Caco-2 (cell line): ENCODE measurements around the gene MAP3K9. TPM values are rescaled to one million over a fixed set of nuclear protein-coding genes. Genes with fewer than 3 reads are reported as not detected.

Experiments used
- BruUV-seq: library from RNA; stranded (reverse); fragments of 400-500 nt; replicated peaks from 2 replicates; lab custom pipeline; 2021; lab: Mats Ljungman, UMichigan
- CTCF ChIA-PET: fragments of 300-600 bp; sonication (Branson Sonifier 250); formaldehyde crosslinking; loops from one replicate; lab custom pipeline; 2022; ENCODE audit warnings: antibody characterized with exemption; lab: Charles Lee
- POLR2A ChIA-PET: fragments of 300-600 bp; sonication (Branson Sonifier 250); formaldehyde crosslinking; loops from one replicate; lab custom pipeline; 2022; ENCODE audit warnings: antibody characterized with exemption; lab: Charles Lee
- DNase-seq, 2 experiments: peaks; one replicate each; pipeline versions ENCODE4 v3.0.0 to v3.0.0-alpha.2; 2020 to 2022
- H3K27me3 ChIP-seq: replicated peaks from 2 replicates; pipeline ENCODE4 v1.6.0; 2011; ENCODE audit warnings: low read length; ENCODE audit not compliant: control insufficient read depth, insufficient read depth
- H3K36me3 ChIP-seq: 2 replicates; pipeline ENCODE4 v1.5.1; 2011; ENCODE audit warnings: low read length; ENCODE audit not compliant: control insufficient read depth, insufficient read depth
- H3K4me1 ChIP-seq: fragments of 250-450 bp; sonication (Bioruptor Pico); 2 replicates; pipeline ENCODE4 v1.5.1; 2020; ENCODE audit warnings: mild to moderate bottlenecking
- H3K4me3 ChIP-seq: 2 replicates; pipeline ENCODE4 v1.5.1; 2011; ENCODE audit warnings: low read depth, mild to moderate bottlenecking, control low read depth, low read length
- H3K9me3 ChIP-seq: fragments of 250-450 bp; sonication (Bioruptor Pico); 2 replicates; pipeline ENCODE4 v1.5.1; 2020; ENCODE audit warnings: mild to moderate bottlenecking, moderate library complexity
- H3K27ac Mint-ChIP-seq: one replicate; pipeline ENCODE4 v1.8.0; 2022; ENCODE audit warnings: mixed read lengths; ENCODE audit not compliant: unreplicated experiment
- H3K27me3 Mint-ChIP-seq: one replicate; pipeline ENCODE4 v1.8.0; 2022; ENCODE audit warnings: mixed read lengths; ENCODE audit not compliant: insufficient read depth, unreplicated experiment
- H3K36me3 Mint-ChIP-seq: one replicate; pipeline ENCODE4 v1.8.0; 2022; ENCODE audit warnings: mild to moderate bottlenecking, mixed read lengths; ENCODE audit not compliant: insufficient read depth, unreplicated experiment
- H3K4me1 Mint-ChIP-seq: one replicate; pipeline ENCODE4 v1.8.0; 2022; ENCODE audit warnings: low read depth, mixed read lengths; ENCODE audit not compliant: unreplicated experiment
- H3K4me3 Mint-ChIP-seq: one replicate; pipeline ENCODE4 v1.8.0; 2022; ENCODE audit warnings: mild to moderate bottlenecking, moderate library complexity, mixed read lengths; ENCODE audit not compliant: unreplicated experiment
- H3K9me3 Mint-ChIP-seq: one replicate; pipeline ENCODE4 v1.8.0; 2022; ENCODE audit warnings: mixed read lengths; ENCODE audit not compliant: unreplicated experiment
- intact Hi-C: fragments of 100-400 bp; cut with micrococcal nuclease; formaldehyde crosslinking; loops from one replicate; pipeline ENCODE4 v1.10.0; 2022; ENCODE audit not compliant: unreplicated experiment
- total RNA-seq: library from RNA; stranded (reverse); gene quantifications from 2 replicates; pipeline ENCODE4 v1.2.3, GENCODE V29; 2022
- TF ChIP-seq, protein P1 (sequence below), 2 experiments: fragments of 200-600 bp in 1 of 2; IDR thresholded peaks; 1 replicate in 1 of 2; 2 replicates in 1 of 2; pipeline versions ENCODE4 v1.5.1 to v1.8.0; 2011 to 2022; ENCODE audit warnings: antibody characterized with exemption in 1 of 2, control low read depth in 1 of 2, inconsistent platforms in 1 of 2, low read depth in 1 of 2, low read length in 1 of 2, mild to moderate bottlenecking in 1 of 2, moderate library complexity in 1 of 2; ENCODE audit not compliant: insufficient read depth in 1 of 2, severe bottlenecking in 1 of 2, unreplicated experiment in 1 of 2

The MAP3K9 gene
- total RNA-seq, 1 experiment from 2014 or later: 19.5 TPM

- Mint-ChIP-seq H3K36me3 (no peaks in the 10 kb centered on the region), H3K27ac (no peak overlapping the region), H3K9me3 (no peaks in the 10 kb centered on the region), H3K27me3 (no peaks in the 10 kb centered on the region), H3K4me1 (peaks cover 6% of the 10 kb centered on the region), H3K4me3 (no peak overlapping the region)
- BruUV-seq: no TSS peak
- TF ChIP-seq, protein P1, sequence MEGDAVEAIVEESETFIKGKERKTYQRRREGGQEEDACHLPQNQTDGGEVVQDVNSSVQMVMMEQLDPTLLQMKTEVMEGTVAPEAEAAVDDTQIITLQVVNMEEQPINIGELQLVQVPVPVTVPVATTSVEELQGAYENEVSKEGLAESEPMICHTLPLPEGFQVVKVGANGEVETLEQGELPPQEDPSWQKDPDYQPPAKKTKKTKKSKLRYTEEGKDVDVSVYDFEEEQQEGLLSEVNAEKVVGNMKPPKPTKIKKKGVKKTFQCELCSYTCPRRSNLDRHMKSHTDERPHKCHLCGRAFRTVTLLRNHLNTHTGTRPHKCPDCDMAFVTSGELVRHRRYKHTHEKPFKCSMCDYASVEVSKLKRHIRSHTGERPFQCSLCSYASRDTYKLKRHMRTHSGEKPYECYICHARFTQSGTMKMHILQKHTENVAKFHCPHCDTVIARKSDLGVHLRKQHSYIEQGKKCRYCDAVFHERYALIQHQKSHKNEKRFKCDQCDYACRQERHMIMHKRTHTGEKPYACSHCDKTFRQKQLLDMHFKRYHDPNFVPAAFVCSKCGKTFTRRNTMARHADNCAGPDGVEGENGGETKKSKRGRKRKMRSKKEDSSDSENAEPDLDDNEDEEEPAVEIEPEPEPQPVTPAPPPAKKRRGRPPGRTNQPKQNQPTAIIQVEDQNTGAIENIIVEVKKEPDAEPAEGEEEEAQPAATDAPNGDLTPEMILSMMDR (IDR thresholded peaks at IDR 0.05; ENCODE audit: insufficient read depth in 1 of 2, low read depth in 1 of 2, low read length in 1 of 2, severe bottlenecking in 1 of 2, unreplicated experiment in 1 of 2): no peak
- Histone ChIP-seq H3K9me3 (no peaks in the 10 kb centered on the region), H3K4me1 (no peaks in the 10 kb centered on the region), H3K36me3 (no peaks in the 10 kb centered on the region), H3K27me3 (no peaks in the 10 kb centered on the region), H3K4me3 (no peak overlapping the region)
- no peak for DNase-seq
- ChIA-PET CTCF (no interaction called here), POLR2A (no interaction called here)
- intact Hi-C loops: no loop called here
These were observed 125.3 kb downstream of the MAP3K9 start for GRCh38 chr14:70683983-70684382.

GRCh38 chr14:70680748-70681147 is 128.6 kb downstream of the MAP3K9 start:
- Mint-ChIP-seq H3K36me3 (no peaks in the 10 kb centered on the region), H3K9me3 (no peaks in the 10 kb centered on the region), H3K4me1 (peaks cover 9% of the 10 kb centered on the region), H3K27ac (no peak overlapping the region), H3K4me3 (no peak overlapping the region), H3K27me3 (no peaks in the 10 kb centered on the region)
- H3K4me3 ChIP-seq: no peak overlapping the region
- DNase-seq: no peak
- CTCF ChIA-PET: no interaction called here
- H3K27me3 ChIP-seq: no peaks in the 10 kb centered on the region
- no peaks in the 10 kb centered on the region for H3K9me3 ChIP-seq
- H3K4me1 ChIP-seq: no peaks in the 10 kb centered on the region
- POLR2A ChIA-PET: no interaction called here
- H3K36me3 ChIP-seq: no peaks in the 10 kb centered on the region
- no TSS peak for BruUV-seq
- intact Hi-C loops: no loop called here
- TF ChIP-seq, protein P1 (IDR thresholded peaks at IDR 0.05; ENCODE audit: insufficient read depth in 1 of 2, low read depth in 1 of 2, low read length in 1 of 2, severe bottlenecking in 1 of 2, unreplicated experiment in 1 of 2): no peak

DNA sequence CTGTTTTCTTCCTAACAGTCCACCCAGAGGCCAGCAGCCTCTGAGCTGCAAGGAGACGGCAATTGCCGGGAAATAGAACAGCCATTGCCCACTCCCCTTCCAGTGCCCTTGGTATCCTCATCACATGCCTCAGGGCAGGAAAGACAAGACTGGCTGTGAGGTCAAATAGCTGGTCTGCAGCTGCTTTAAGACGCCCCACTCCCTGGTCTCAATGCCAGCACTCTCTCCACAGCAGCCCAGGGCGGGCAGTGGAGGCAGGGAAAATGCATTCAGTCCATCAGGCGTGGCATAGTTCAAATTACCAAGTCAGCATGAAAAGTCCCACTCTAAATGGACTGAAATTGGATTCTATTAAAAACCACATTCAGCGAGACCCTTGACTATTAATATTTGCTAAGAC is 132.0 kb downstream of the MAP3K9 start:
- ChIA-PET CTCF (no interaction called here), POLR2A (no interaction called here)
- H3K4me1 ChIP-seq: no peaks in the 10 kb centered on the region
- Mint-ChIP-seq H3K36me3 (no peaks in the 10 kb centered on the region), H3K4me3 (no peak overlapping the region), H3K27me3 (no peaks in the 10 kb centered on the region), H3K4me1 (peaks cover 6% of the 10 kb centered on the region), H3K9me3 (no peaks in the 10 kb centered on the region), H3K27ac (no peak overlapping the region)
- DNase-seq: no peak
- no peak overlapping the region for H3K4me3 ChIP-seq
- H3K27me3 ChIP-seq: no peaks in the 10 kb centered on the region
- no peaks in the 10 kb centered on the region for H3K36me3 ChIP-seq
- no peaks in the 10 kb centered on the region for H3K9me3 ChIP-seq
- no TSS peak for BruUV-seq
- intact Hi-C loops: no loop called here
- TF ChIP-seq, protein P1 (IDR thresholded peaks at IDR 0.05; ENCODE audit: insufficient read depth in 1 of 2, low read depth in 1 of 2, low read length in 1 of 2, severe bottlenecking in 1 of 2, unreplicated experiment in 1 of 2): no peak

Other genes starting within 250 kb of the MAP3K9 start
- 48.0 and 55.5 TPM in 2 replicates for gene MED6, start 208.9 kb downstream of the MAP3K9 start, total RNA-seq
- 3.9 and 4.6 TPM in 2 replicates for gene TTC9, start 167.6 kb downstream of the MAP3K9 start, total RNA-seq
- gene PCNX1, start 97.9 kb upstream of the MAP3K9 start, total RNA-seq: 29.0 and 37.4 TPM in 2 replicates